HG03097 (cell line): ENCODE results near the gene MMP13.

Source experiments
- ATAC-seq: cut with Tn5 transposase; IDR thresholded peaks from one replicate; pipeline ENCODE4 v1.9.1; 2021; ENCODE audit not compliant: unreplicated experiment, low FRiP score

The MMP13 gene

GRCh38 chr11:102936864-102937509 lies 18.5 kb downstream of the MMP13 start:
- no peak for ATAC-seq

DNA sequence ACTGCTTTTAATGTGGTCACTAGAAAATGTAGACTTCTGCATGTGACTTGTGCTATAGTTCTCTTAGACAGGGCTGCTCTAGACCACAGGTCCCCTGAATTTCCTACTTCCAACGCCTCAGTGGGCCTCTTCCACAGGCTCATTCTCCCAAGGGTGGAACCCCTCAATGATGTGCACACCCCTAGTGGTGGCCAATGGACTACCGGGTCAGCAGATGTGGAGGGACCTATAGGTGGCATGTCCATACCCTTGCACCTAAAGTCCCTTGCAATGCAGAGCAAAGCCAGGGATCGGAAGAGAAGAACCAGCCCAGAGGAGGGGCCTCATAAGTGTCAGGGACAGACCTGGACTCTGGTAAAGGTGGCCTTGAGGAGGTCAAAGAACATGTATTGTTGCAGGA lies 20.0 kb downstream of the MMP13 start:
- no peak for ATAC-seq

GRCh38 chr11:102934735-102935134 lies 20.8 kb downstream of the MMP13 start:
- no peak for ATAC-seq

- ATAC-seq, result no peak
These were observed 21.9 kb downstream of the MMP13 start for GRCh38 chr11:102933627-102934026.

GRCh38 chr11:102932678-102933077 lies 22.9 kb downstream of the MMP13 start:
- no peak for ATAC-seq

- ATAC-seq, result no peak
These were observed 25.1 kb downstream of the MMP13 start for GRCh38 chr11:102930451-102930850.

DNA sequence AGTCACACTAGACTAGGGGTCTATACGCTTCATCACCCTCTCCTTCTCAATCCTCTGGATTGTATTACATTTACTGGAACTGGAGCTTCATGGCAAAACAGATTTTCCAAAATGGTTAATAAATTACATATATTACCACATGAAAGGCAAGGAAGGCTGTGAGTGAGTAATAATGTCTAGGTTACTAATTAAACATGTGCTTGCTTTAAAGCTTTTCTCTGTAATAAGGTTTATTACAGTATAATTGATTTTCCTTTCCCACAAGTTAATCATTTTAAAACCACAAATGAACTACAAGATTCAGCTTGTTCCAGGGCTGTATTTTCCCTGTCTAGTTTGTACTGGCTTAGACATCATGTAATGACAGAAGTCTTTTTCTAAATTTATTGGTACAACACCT lies 25.6 kb downstream of the MMP13 start:
- ATAC-seq, result no peak

- no peak for ATAC-seq
These were observed 26.4 kb downstream of the MMP13 start for GRCh38 chr11:102929166-102929565.

- ATAC-seq, result no peak
These were observed 27.3 kb downstream of the MMP13 start for GRCh38 chr11:102928247-102928646.

GRCh38 chr11:102927624-102927990 lies 27.9 kb downstream of the MMP13 start:
- no peak for ATAC-seq

DNA sequence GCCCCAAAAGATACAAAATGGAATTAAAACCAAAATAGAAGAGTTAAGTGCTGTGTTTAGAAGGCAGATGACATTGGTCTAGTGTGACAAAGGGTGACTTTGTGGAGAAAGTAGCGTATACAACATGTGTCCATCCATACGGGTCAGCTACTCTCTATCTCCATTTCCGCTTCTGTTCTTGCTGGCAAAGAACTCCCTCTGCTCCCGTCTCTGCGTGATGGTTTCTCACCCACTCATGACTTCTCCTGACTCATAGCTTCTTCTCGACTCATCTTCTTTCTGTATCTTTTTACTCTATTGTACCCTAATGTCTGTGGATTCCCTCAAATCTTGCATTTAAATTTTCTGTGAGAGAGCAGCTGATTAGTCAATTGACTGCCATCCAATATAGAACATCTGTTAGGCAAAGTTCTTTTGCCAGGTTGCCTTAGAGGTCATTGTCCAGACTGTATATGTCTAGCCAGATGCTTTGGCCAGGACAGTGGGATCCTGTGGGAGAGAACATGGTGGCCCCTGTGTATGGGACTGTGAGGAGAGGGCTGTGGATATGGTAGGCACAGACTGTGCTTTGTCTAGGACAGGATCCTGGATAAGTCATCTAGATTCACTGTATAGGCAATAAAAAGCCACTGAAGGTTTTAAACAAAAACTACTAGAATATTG lies 28.4 kb downstream of the MMP13 start:
- no peak for ATAC-seq

DNA sequence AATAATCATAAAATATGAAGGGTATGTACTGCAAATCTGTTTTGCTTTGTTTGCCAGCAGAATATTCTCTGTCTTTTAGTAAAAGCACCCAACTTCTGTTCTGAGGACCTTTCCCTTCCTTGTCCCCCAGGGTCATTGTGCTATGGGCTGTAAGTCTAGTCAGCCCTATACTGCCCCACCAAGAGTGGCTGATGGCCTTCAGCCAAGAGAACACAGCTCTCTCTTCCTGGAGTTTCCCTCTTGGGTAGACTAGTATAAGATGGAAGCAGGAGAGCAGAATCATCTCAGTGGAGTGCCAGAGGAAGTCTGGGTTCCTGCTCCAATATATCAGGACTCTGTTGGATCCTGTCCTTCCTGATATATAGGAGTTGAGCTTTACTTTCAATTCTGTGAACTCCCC lies 29.0 kb downstream of the MMP13 start:
- no peak for ATAC-seq

DNA sequence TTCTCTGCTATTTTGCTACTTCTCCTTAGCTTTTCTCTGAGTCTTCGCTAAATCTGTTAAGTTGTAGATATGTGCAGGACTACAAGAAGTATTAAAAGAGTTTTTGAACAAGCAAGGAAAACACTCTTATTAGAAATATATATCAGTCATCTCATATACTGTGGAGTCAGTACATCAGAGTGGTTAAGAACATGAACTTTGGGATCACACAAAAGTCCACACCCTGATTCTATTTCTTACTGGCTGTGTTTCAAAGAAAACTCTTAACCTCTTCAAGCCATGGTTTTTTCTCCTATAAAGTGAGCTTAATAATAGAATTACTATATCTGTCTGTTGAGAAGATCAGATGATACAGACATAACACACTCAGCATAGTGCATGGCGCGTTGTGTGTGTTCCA lies 29.5 kb downstream of the MMP13 start:
- ATAC-seq, result no peak

DNA sequence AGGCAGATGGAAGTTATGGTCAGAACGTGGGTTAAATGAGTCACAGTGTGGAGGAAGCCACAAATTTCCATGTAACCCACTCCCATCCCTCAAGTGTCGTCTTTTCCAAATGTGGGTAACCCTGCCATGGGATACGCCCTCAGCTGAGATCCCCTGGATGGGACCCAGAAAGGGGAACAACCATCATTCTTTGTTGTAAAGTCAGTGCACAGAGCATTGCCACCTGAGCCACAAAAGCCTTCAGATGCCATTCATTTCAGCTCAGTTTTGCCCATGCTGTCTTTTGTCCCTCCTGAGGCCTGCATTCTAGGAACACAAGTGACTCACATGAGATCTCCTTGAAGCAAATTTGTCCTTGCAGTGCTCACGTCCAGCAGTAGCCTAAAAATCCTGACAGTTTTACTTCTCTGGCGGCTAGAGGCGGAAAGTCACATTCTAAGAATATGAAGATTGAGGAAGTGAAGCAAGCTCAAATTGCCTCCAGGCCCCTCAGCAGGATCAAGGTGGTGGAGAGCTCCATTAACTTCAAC lies 30.6 kb downstream of the MMP13 start:
- no peak for ATAC-seq

- no peak for ATAC-seq
These were observed 33.8 kb downstream of the MMP13 start for GRCh38 chr11:102921587-102922220.

GRCh38 chr11:102920118-102920684 lies 35.3 kb downstream of the MMP13 start:
- peak; percentile 55 for ATAC-seq

DNA sequence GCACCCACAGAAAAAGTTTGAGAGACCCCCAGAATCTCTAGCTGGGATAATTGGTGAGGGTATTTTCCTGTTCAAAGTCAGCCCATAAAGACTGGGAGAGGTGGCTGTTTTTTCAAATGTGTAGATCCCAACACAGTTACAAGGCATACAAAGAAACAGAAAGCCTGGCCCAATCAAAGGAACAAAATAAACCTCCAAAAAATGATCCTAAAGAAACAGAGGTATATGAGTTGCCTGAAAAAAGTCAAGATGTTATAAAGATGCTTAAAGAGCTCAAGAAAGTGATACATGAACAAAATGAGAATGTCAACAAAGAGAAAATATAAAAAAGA lies 40.5 kb downstream of the MMP13 start:
- ATAC-seq, result no peak

DNA sequence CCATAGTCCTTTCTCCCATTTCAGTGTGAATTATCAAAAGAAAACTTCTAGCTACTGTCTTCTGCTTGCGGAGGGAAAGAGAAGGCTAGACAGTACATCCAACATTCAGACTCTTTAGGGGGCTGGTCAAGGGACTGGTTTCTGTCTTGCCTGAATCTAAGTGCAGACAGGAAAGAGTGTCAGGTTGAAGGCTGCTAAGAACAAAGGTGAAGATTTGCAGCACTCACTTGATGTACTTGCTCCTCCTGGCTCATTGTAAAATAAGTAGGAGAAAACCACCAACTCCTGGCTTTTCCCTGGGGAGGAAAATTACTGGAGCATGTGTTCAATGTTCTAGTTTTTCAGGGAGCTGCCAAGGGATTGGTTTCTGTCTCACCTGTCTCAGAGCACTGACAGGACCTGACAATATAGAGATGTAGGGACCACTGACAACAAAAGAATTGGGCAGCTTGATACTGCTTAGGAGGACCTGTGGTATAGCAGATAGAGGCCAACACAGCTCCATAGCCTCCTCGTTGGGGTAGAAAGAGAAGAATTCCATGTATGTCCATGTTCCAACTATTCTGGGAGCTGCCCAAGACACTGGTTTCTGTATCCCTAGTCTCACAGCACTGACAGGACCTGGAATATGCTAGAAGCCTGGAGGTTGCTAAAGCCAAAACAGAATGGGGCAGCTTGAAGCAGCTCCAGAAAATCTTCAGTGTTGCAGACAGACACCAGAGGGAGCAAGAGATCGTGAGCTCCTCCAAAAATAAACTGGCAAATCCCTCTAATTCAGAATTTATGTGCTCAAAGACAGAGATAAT lies 41.1 kb downstream of the MMP13 start:
- no peak for ATAC-seq

DNA sequence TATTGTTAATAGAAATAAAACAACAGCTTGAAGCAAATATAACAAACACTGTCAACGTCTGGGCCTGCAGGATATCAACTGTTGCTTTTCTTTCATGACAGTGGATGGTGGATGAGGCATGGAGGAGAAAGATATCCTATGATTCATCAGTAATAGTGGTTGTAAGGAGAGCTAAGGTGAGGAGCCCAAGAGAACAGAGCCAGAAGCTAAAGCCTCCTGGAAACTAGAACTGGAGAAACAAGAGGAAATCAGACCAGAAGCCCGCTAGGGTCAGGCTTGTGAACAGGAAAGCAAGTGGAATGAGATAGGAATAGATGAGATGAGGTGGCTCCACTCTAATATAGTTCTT lies 43.1 kb downstream of the MMP13 start:
- ATAC-seq, result no peak

DNA sequence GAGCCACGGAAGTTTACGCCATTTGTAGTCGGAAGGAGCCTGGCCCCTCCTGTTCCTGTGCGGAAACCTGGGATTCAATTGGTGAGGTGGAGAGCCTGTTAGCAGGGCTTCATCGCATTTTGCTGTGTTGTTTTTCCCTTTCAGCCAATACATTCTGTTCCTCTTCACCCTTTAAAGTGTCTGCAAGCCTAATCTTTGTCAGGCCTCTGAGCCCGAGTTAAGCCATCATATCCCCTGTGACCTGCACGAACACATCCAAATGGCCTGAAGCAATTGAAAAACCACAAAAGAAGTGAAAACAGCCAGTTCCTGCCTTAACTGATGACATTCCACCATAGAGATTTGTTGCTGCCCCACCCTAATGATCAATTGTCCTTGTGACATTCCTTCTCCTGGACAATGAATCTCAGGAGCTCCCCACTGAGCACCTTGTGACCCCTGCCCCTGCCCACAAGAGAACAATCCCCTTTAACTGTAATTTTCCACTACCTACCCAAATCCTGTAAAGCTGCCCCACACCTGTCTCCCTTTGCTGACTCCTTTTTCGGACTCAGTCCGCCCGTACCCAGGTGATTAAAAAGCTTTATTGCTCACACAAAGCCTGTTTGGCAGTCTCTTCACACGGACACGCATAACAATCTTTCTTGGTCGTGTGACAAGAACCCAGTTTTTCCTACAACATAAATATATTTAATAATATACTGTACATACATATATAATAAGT lies 43.6 kb downstream of the MMP13 start:
- ATAC-seq, result no peak
